Neuronal stem cell (in vitro differentiated cells): Measurements from ENCODE around the gene SIN3B. TPM values are rescaled to one million over a fixed set of nuclear protein-coding genes. Genes with fewer than 3 reads are reported as not detected.

Experiments
- DNase-seq: peaks from one replicate; pipeline ENCODE4 v3.0.0-alpha.2; 2013; ENCODE audit warnings: low spot score
- H2AFZ ChIP-seq: one replicate; pipeline ENCODE4 v1.6.1; 2013; ENCODE audit warnings: mild to moderate bottlenecking, low read length, inconsistent platforms
- H2AK5ac ChIP-seq: 2 replicates; pipeline ENCODE4 v1.6.1; 2013; ENCODE audit warnings: low read depth, mild to moderate bottlenecking, inconsistent platforms, low read length, moderate library complexity, mixed read lengths
- H2BK120ac ChIP-seq: 2 replicates; pipeline ENCODE4 v1.6.1; 2013; ENCODE audit warnings: low read depth, mild to moderate bottlenecking, inconsistent platforms, low read length, moderate library complexity, mixed read lengths
- H2BK12ac ChIP-seq: one replicate; pipeline ENCODE4 v1.6.1; 2013; ENCODE audit warnings: low read length, inconsistent platforms
- H2BK15ac ChIP-seq: 2 replicates; pipeline ENCODE4 v1.6.1; 2013; ENCODE audit warnings: mild to moderate bottlenecking, low read length, inconsistent platforms, mixed read lengths
- H2BK5ac ChIP-seq: one replicate; pipeline ENCODE4 v1.6.1; 2013; ENCODE audit warnings: inconsistent platforms, mild to moderate bottlenecking, low read length, moderate library complexity
- H3K14ac ChIP-seq: one replicate; pipeline ENCODE4 v1.6.1; 2013; ENCODE audit warnings: low read length, inconsistent platforms
- H3K18ac ChIP-seq: 2 replicates; pipeline ENCODE4 v1.6.1; 2013; ENCODE audit warnings: low read length, inconsistent platforms
- H3K23ac ChIP-seq: 2 replicates; pipeline ENCODE4 v1.6.1; 2013; ENCODE audit warnings: low read depth, mild to moderate bottlenecking, mixed read lengths, low read length, inconsistent platforms; ENCODE audit not compliant: poor library complexity
- H3K27ac ChIP-seq: replicated peaks from 3 replicates; pipeline ENCODE4 v1.5.1; 2013; ENCODE audit warnings: low read length, inconsistent platforms
- H3K27me3 ChIP-seq, 3 experiments: 2 replicates each; pipeline ENCODE4 v1.6.1; 2013; ENCODE audit warnings: low read length in 3 of 3, mild to moderate bottlenecking in 2 of 3, inconsistent platforms in 1 of 3, low read depth in 1 of 3, mixed read lengths in 1 of 3, moderate library complexity in 1 of 3; ENCODE audit not compliant: control insufficient read depth in 3 of 3, insufficient read depth in 3 of 3
- H3K36me3 ChIP-seq, 2 donors: replicated peaks in 1 of 2; 2 replicates each; pipeline ENCODE4 v1.6.1; 2013; ENCODE audit warnings: low read length in 2 of 2; ENCODE audit not compliant: control insufficient read depth in 2 of 2, insufficient read depth in 2 of 2
- H3K4ac ChIP-seq: 2 replicates; pipeline ENCODE4 v1.6.1; 2013; ENCODE audit warnings: inconsistent platforms, mild to moderate bottlenecking, low read length, moderate library complexity
- H3K4me1 ChIP-seq, 2 donors: 1 replicate in 1 of 2; 2 replicates in 1 of 2; pipeline ENCODE4 v1.6.1; 2013; ENCODE audit warnings: low read length in 2 of 2, low read depth in 1 of 2; ENCODE audit not compliant: control insufficient read depth in 2 of 2, insufficient read depth in 1 of 2
- H3K4me2 ChIP-seq: one replicate; pipeline ENCODE4 v1.6.1; 2013; ENCODE audit warnings: mild to moderate bottlenecking, low read length, inconsistent platforms; ENCODE audit not compliant: insufficient read depth, poor library complexity, severe bottlenecking
- H3K4me3 ChIP-seq, 2 donors: 2 replicates each; pipeline ENCODE4 v1.5.1; 2013; ENCODE audit warnings: low read length in 2 of 2, mild to moderate bottlenecking in 2 of 2, inconsistent platforms in 1 of 2, moderate library complexity in 1 of 2
- H3K79me1 ChIP-seq: one replicate; pipeline ENCODE4 v1.6.1; 2013; ENCODE audit warnings: low read depth, mild to moderate bottlenecking, inconsistent platforms, low read length, moderate library complexity
- H3K9ac ChIP-seq: one replicate; pipeline ENCODE4 v1.6.1; 2013; ENCODE audit warnings: mild to moderate bottlenecking, low read depth, low read length, inconsistent platforms; ENCODE audit not compliant: poor library complexity
- H3K9me3 ChIP-seq, 2 donors: replicated peaks in 1 of 2; 2 replicates each; pipeline versions ENCODE3 to v1.6.1; 2013; ENCODE audit warnings: low read length in 2 of 2, mild to moderate bottlenecking in 2 of 2, inconsistent platforms in 1 of 2, low read depth in 1 of 2, mixed read lengths in 1 of 2, moderate library complexity in 1 of 2; ENCODE audit not compliant: control insufficient read depth in 2 of 2, insufficient read depth in 1 of 2
- H4K8ac ChIP-seq: one replicate; pipeline ENCODE4 v1.6.1; 2013; ENCODE audit warnings: low read depth, mild to moderate bottlenecking, inconsistent platforms, low read length, moderate library complexity
- H4K91ac ChIP-seq: one replicate; pipeline ENCODE4 v1.6.1; 2013; ENCODE audit warnings: low read length, low read depth, mild to moderate bottlenecking, inconsistent platforms; ENCODE audit not compliant: poor library complexity
- WGBS, 2 donors: extraction: QIAGEN DNeasy Blood & Tissue Kit; methylation state at CpG; one replicate each; pipeline ENCODE4 v1.1.7; 2013; ENCODE audit warnings: missing lambda C conversion rate in 2 of 2, mixed read lengths in 1 of 2; ENCODE audit not compliant: insufficient read length in 2 of 2, insufficient replicate concordance in 1 of 2; ENCODE audit errors: extremely low coverage in 2 of 2; 5-methylcytosine and 5-hydroxymethylcytosine counted together
- small RNA-seq: library from polyadenylated mRNA; stranded (forward); fragments of <200 nt; extraction: miRNeasy Mini kit (QIAGEN cat#:217004); gene quantifications from one replicate; pipeline ENCODE3, GENCODE V24; 2013; ENCODE audit not compliant: insufficient read depth

Gene SIN3B

GRCh38 chr19:16928916-16929315, 99.7 kb downstream of the SIN3B start:
- Histone ChIP-seq H3K9me3 (peaks cover 9 to 13% of the 10 kb centered on the region in 2 donors), H3K4ac (no peak overlapping the region), H3K18ac (no peak overlapping the region), H3K79me1 (peaks cover 5% of the 10 kb centered on the region), H4K91ac (no peak overlapping the region), H2AK5ac (no peak overlapping the region), H3K27me3 (no peaks in the 10 kb centered on the region), H2AFZ (no peak overlapping the region), H3K23ac (no peak overlapping the region), H2BK5ac (no peak overlapping the region), H3K4me1 (no peaks in the 10 kb centered on the region), H3K36me3 (peaks cover 0 to 5% of the 10 kb centered on the region in 2 donors), H3K14ac (no peak overlapping the region), H3K9ac (no peak overlapping the region), H2BK15ac (no peak overlapping the region), H2BK120ac (no peak overlapping the region), H4K8ac (no peak overlapping the region), H3K4me2 (no peak overlapping the region), H2BK12ac (no peak overlapping the region), H3K4me3 (no peak overlapping the region), H3K27ac (no peak overlapping the region)
- no CpG with 5 or more reads among the region's 10 CpGs for WGBS, 2 donors
- no peak for DNase-seq

Small RNA genes lying within 50 kb of the gene (small RNA-seq; reads per million reads assigned to genes)
- gene AC008737.3 (not detected), gene RN7SL823P (not detected), gene RN7SL835P (not detected)
